H1 (cell line): Measurements from ENCODE around the gene SUCLG2. TPM values are rescaled to one million over a fixed set of nuclear protein-coding genes. Genes with fewer than 3 reads are reported as not detected.

Source experiments
- CTCF ChIA-PET: fragments of 300-600 bp; sonication (Branson Sonifier 250); formaldehyde crosslinking; loops from one replicate; lab custom pipeline; 2021; ENCODE audit not compliant: partially characterized antibody; lab: Charles Lee
- POLR2A ChIA-PET: fragments of 300-600 bp; sonication (Branson Sonifier 250); formaldehyde crosslinking; loops from one replicate; lab custom pipeline; 2021; ENCODE audit warnings: inconsistent platforms; ENCODE audit not compliant: partially characterized antibody; lab: Charles Lee
- DNase-seq, 2 experiments: peaks; one replicate each; pipeline versions ENCODE4 v3.0.0 to v3.0.0-alpha.2; 2010 to 2022; ENCODE audit warnings: low spot score in 2 of 2, low read depth in 1 of 2, mixed read lengths in 1 of 2
- FAIRE-seq: peaks from 2 replicates; lab custom pipeline; 2011; peaks lifted over from hg19 to GRCh38; lab: Jason Lieb, UNC
- H2AFZ ChIP-seq: 2 replicates; pipeline ENCODE4 v1.8.1; 2012; ENCODE audit warnings: low read length, inconsistent platforms
- H2AK5ac ChIP-seq: 2 replicates; pipeline ENCODE4 v1.6.1; 2013; ENCODE audit warnings: low read depth, low read length
- H2BK120ac ChIP-seq: replicated peaks from 2 replicates; pipeline ENCODE3; 2013; ENCODE audit warnings: low read depth, low read length, inconsistent platforms
- H2BK12ac ChIP-seq: 2 replicates; pipeline ENCODE4 v1.6.1; 2013; ENCODE audit warnings: low read depth, low read length
- H2BK15ac ChIP-seq: 2 replicates; pipeline ENCODE4 v1.6.1; 2013; ENCODE audit warnings: low read length
- H2BK20ac ChIP-seq: 2 replicates; pipeline ENCODE4 v1.6.1; 2013; ENCODE audit warnings: low read length
- H2BK5ac ChIP-seq: 2 replicates; pipeline ENCODE4 v1.6.1; 2013; ENCODE audit warnings: low read depth, low read length
- H3K14ac ChIP-seq: 2 replicates; pipeline ENCODE4 v1.6.1; 2013; ENCODE audit warnings: inconsistent platforms; ENCODE audit not compliant: insufficient read length
- H3K18ac ChIP-seq: 2 replicates; pipeline ENCODE4 v1.6.1; 2013; ENCODE audit warnings: low read length; ENCODE audit errors: extremely low read depth
- H3K23ac ChIP-seq: 2 replicates; pipeline ENCODE4 v1.6.1; 2013; ENCODE audit warnings: inconsistent platforms; ENCODE audit not compliant: insufficient read length
- H3K23me2 ChIP-seq: 2 replicates; pipeline ENCODE4 v1.6.1; 2013; ENCODE audit warnings: low read depth, low read length
- H3K27ac ChIP-seq: 2 replicates; pipeline ENCODE4 v1.6.1; 2011; ENCODE audit warnings: low read depth, low read length, inconsistent platforms
- H3K27me3 ChIP-seq, 4 experiments: replicated peaks in 1 of 4; 1 replicate in 1 of 4; 2 replicates in 3 of 4; pipeline versions ENCODE4 v1.6.1 to v1.8.1; 2011 to 2013; ENCODE audit warnings: low read length in 3 of 4, mild to moderate bottlenecking in 3 of 4, inconsistent platforms in 2 of 4, mixed read lengths in 2 of 4, moderate library complexity in 1 of 4; ENCODE audit not compliant: control insufficient read depth in 3 of 4, insufficient read depth in 3 of 4; ENCODE audit errors: extremely low read depth in 1 of 4
- H3K36me3 ChIP-seq, 4 experiments: 2 replicates each; pipeline versions ENCODE4 v1.6.1 to v1.8.1; 2011 to 2013; ENCODE audit warnings: mild to moderate bottlenecking in 4 of 4, low read length in 3 of 4, moderate library complexity in 2 of 4, control low read depth in 1 of 4, inconsistent platforms in 1 of 4; ENCODE audit not compliant: insufficient read depth in 4 of 4, control insufficient read depth in 2 of 4
- H3K4ac ChIP-seq: replicated peaks from 2 replicates; pipeline ENCODE3; 2013; ENCODE audit warnings: low read length, low read depth, mixed read lengths, inconsistent platforms; ENCODE audit not compliant: insufficient read length
- H3K4me1 ChIP-seq, 4 experiments: replicated peaks in 1 of 4; 1 replicate in 1 of 4; 2 replicates in 3 of 4; pipeline versions ENCODE4 v1.6.1 to v1.8.1; 2011 to 2013; ENCODE audit warnings: low read length in 3 of 4, inconsistent platforms in 2 of 4, mixed read lengths in 1 of 4; ENCODE audit not compliant: insufficient read depth in 4 of 4, control insufficient read depth in 3 of 4
- H3K4me2 ChIP-seq, 2 experiments: 2 replicates each; pipeline versions ENCODE4 v1.6.1 to v1.8.1; 2011 to 2013; ENCODE audit warnings: low read depth in 2 of 2, low read length in 2 of 2, control low read depth in 1 of 2, inconsistent platforms in 1 of 2, mild to moderate bottlenecking in 1 of 2; ENCODE audit not compliant: insufficient read depth in 1 of 2
- H3K4me3 ChIP-seq, 4 experiments: fragments of 200-600, 300-600 bp in 1 of 4; sonication (generic), shearing (Covaris generic), sonication (Bioruptor Twin) in 1 of 4; 2 replicates each; pipeline versions ENCODE4 v1.5.1 to v1.8.1; 2011 to 2016; ENCODE audit warnings: low read length in 4 of 4, low read depth in 3 of 4, control low read depth in 2 of 4, inconsistent platforms in 2 of 4, mild to moderate bottlenecking in 2 of 4, mixed read lengths in 1 of 4, moderate library complexity in 1 of 4; ENCODE audit not compliant: insufficient read depth in 2 of 4; ENCODE audit errors: extremely low read depth in 1 of 4
- H3K56ac ChIP-seq: replicated peaks from 2 replicates; pipeline ENCODE3; 2013; ENCODE audit warnings: low read depth, mild to moderate bottlenecking, mixed read lengths, low read length, inconsistent platforms; ENCODE audit not compliant: insufficient read length
- H3K79me1 ChIP-seq: 2 replicates; pipeline ENCODE4 v1.6.1; 2013; ENCODE audit warnings: low read depth, low read length, control low read depth
- H3K79me2 ChIP-seq, 2 experiments: 2 replicates each; pipeline versions ENCODE4 v1.6.1 to v1.8.1; 2012 to 2013; ENCODE audit warnings: low read length in 2 of 2, mild to moderate bottlenecking in 2 of 2, inconsistent platforms in 1 of 2; ENCODE audit not compliant: insufficient read depth in 2 of 2, control insufficient read depth in 1 of 2
- H3K9ac ChIP-seq, 4 experiments: replicated peaks in 1 of 4; 1 replicate in 1 of 4; 2 replicates in 3 of 4; pipeline versions ENCODE4 v1.6.1 to v1.8.1; 2011 to 2013; ENCODE audit warnings: low read depth in 3 of 4, low read length in 3 of 4, control low read depth in 2 of 4, mild to moderate bottlenecking in 2 of 4, moderate library complexity in 2 of 4, inconsistent platforms in 1 of 4; ENCODE audit errors: extremely low read depth in 1 of 4
- H3K9me3 ChIP-seq, 2 experiments: 2 replicates each; pipeline versions ENCODE4 v1.6.1 to v1.8.1; 2012 to 2013; ENCODE audit warnings: mild to moderate bottlenecking in 2 of 2, moderate library complexity in 2 of 2, control low read depth in 1 of 2, inconsistent platforms in 1 of 2, low read depth in 1 of 2, low read length in 1 of 2, mixed read lengths in 1 of 2; ENCODE audit not compliant: insufficient read depth in 2 of 2
- H4K20me1 ChIP-seq, 2 experiments: replicated peaks in 1 of 2; 2 replicates each; pipeline versions ENCODE3 to v1.8.1; 2011 to 2013; ENCODE audit warnings: inconsistent platforms in 2 of 2, low read length in 2 of 2, mild to moderate bottlenecking in 1 of 2; ENCODE audit not compliant: insufficient read depth in 2 of 2, control insufficient read depth in 1 of 2
- H4K5ac ChIP-seq: 2 replicates; pipeline ENCODE4 v1.6.1; 2013; ENCODE audit warnings: low read length, low read depth, mixed read lengths, inconsistent platforms; ENCODE audit not compliant: insufficient read length
- H4K8ac ChIP-seq: 2 replicates; pipeline ENCODE4 v1.8.0; 2013; ENCODE audit warnings: mild to moderate bottlenecking, moderate library complexity, low read length, inconsistent platforms; ENCODE audit not compliant: insufficient read depth; ENCODE audit errors: extremely low read depth
- H4K91ac ChIP-seq: replicated peaks from 2 replicates; pipeline ENCODE3; 2013; ENCODE audit warnings: low read length, mixed read lengths, inconsistent platforms; ENCODE audit not compliant: insufficient read length
- BACH1 ChIP-seq: IDR thresholded peaks from 2 replicates; pipeline ENCODE4 v1.6.1; 2012; ENCODE audit warnings: low read length, improper control_type of control experiment
- KDM5A ChIP-seq: fragments of 200-600 bp; IDR thresholded peaks from 2 replicates; pipeline ENCODE4 v1.7.1; 2012; ENCODE audit warnings: mild to moderate bottlenecking, low read length, inconsistent platforms, mixed read lengths
- SP1 ChIP-seq: IDR thresholded peaks from 2 replicates; pipeline ENCODE4 v1.6.1; 2011; ENCODE audit warnings: low read depth, low read length
- WGBS, 2 experiments: shearing (Covaris generic) in 1 of 2; methylation state at CpG; one replicate each; pipeline versions ENCODE4 v1.1.6 to v1.1.7; 2013 to 2015; ENCODE audit warnings: low lambda C conversion rate in 2 of 2, mixed read lengths in 2 of 2, inconsistent platforms in 1 of 2, low coverage in 1 of 2, missing lambda C conversion rate in 1 of 2; ENCODE audit not compliant: insufficient replicate concordance in 2 of 2, insufficient coverage in 1 of 2, insufficient read length in 1 of 2; ENCODE audit errors: extremely low coverage in 1 of 2, missing lambda C conversion rate in 1 of 2; 5-methylcytosine and 5-hydroxymethylcytosine counted together
- polyA plus RNA-seq, 7 experiments: library from polyadenylated mRNA; depleted of rRNA in 3 of 7; stranded (reverse) in 5 of 7; unstranded in 2 of 7; fragments of >200 nt in 5 of 7; fragments of 200-250 nt in 2 of 7; gene quantifications; 1 replicate in 5 of 7; 2 replicates in 1 of 7; 4 replicates in 1 of 7; pipeline versions ENCODE4 v1.2.1 to v1.2.3, GENCODE V29; 2011 to 2013; ENCODE audit warnings: missing spikeins in 2 of 7, mixed read lengths in 2 of 7
- total RNA-seq: library from RNA; stranded (reverse); fragmentation: NEBNext Ultra II Directional; extraction: Animal tissue kit (Norgen Biotek cat#: 25700); gene quantifications from 2 replicates; pipeline ENCODE4 v1.2.1, GENCODE V29; 2021

The SUCLG2 gene
- total and polyA plus RNA-seq, 2 of the 8 experiments (the other 6 are each of a cell fraction or from before 2014, with no cell fraction given): 12.9 to 46.2 TPM

GRCh38 chr3:67569324-67569723, 85.1 kb downstream of the SUCLG2 start:
- Histone ChIP-seq H2AK5ac (no peak overlapping the region), H3K18ac (no peak overlapping the region), H3K27me3 (peaks cover 0 to 1% (median 0%) of the 10 kb centered on the region in 4 experiments; a peak in 1 of 7 replicates), H4K20me1 (no peaks in the 10 kb centered on the region), H3K36me3 (peaks cover 0 to 10% (median 0%) of the 10 kb centered on the region in 4 experiments; a peak in 3 of 8 replicates), H2BK12ac (no peak overlapping the region), H3K4ac (no peak overlapping the region), H3K23me2 (no peaks in the 10 kb centered on the region), H3K4me2 (no peak overlapping the region), H3K79me2 (peaks cover 0 to 3% of the 10 kb centered on the region in 2 experiments; a peak in 1 of 4 replicates), H4K5ac (no peak overlapping the region), H3K27ac (no peak overlapping the region), H2BK120ac (no peak overlapping the region), H3K23ac (no peak overlapping the region), H3K79me1 (no peaks in the 10 kb centered on the region), H3K4me3 (no peak overlapping the region), H2BK20ac (no peak overlapping the region), H3K56ac (no peak overlapping the region), H3K9me3 (peaks cover 11 to 13% of the 10 kb centered on the region in 2 experiments; a peak in 2 of 4 replicates), H2AFZ (no peak overlapping the region), H3K4me1 (no peaks in the 10 kb centered on the region), H2BK15ac (no peak overlapping the region), H3K9ac (no peak overlapping the region), H3K14ac (no peak overlapping the region), H4K8ac (no peak overlapping the region), H4K91ac (no peak overlapping the region), H2BK5ac (no peak overlapping the region)
- no peak for FAIRE-seq
- no peak for TF ChIP-seq SP1
- no peak for TF ChIP-seq BACH1
- no peak for TF ChIP-seq KDM5A
- CTCF ChIA-PET: interaction anchor here (1.2 kb wide), 1 partner anchor 11 kb away, joined by 3 read pairs; no protein-coding TSS in a partner anchor
- DNase-seq: no peak
- POLR2A ChIA-PET: no interaction called here
- 87% methylated on average over 3 of the region's 3 CpGs; no CpG with 5 or more reads in 1 of the 2 experiments for WGBS, 2 experiments
